Astrocyte (in vitro differentiated cells and primary cell): Measurements from ENCODE around the gene GIGYF2.

Experiments
- CTCF ChIP-seq: IDR thresholded peaks from 2 replicates; pipeline ENCODE4 v1.5.1; 2011; ENCODE audit warnings: low read depth, mild to moderate bottlenecking, inconsistent platforms, low read length, moderate library complexity; ENCODE audit not compliant: insufficient read depth
- EZH2 ChIP-seq: IDR thresholded peaks from 2 replicates; pipeline ENCODE4 v1.6.1; 2012; ENCODE audit warnings: mild to moderate bottlenecking, low read length, inconsistent platforms; ENCODE audit not compliant: insufficient read depth

- TF ChIP-seq EZH2 (no peak), CTCF (no peak)
Observed at GRCh38 chr2:232850039-232850438, 152.9 kb downstream of the GIGYF2 start.
